K562 (cell line): Measurements from ENCODE around the gene NFYC.

ENCODE experiments used
- CHCHD3 ChIP-seq: fragments of 250-450 bp; sonication (Bioruptor Pico); IDR thresholded peaks from 2 replicates; pipeline ENCODE4 v2.1.2; 2022; ENCODE audit warnings: mild to moderate bottlenecking
- SRSF1 ChIP-seq: fragments of 200-400 bp; formaldehyde crosslinking; IDR thresholded peaks from 2 replicates; pipeline ENCODE4 v1.6.1; 2017; ENCODE audit warnings: mild to moderate bottlenecking, low read depth, low read length, moderate library complexity
- TF ChIP-seq, protein P1 (sequence below): sonication (generic); formaldehyde crosslinking; IDR thresholded peaks from 2 replicates; pipeline ENCODE4 v1.8.0; 2022; ENCODE audit warnings: mild to moderate bottlenecking, missing genetic modification reagents, borderline replicate concordance
- TF ChIP-seq, protein P2 (sequence below), 2 experiments: fragments of 450-650 bp in 1 of 2; IDR thresholded peaks; 2 replicates each; pipeline ENCODE4 v1.6.1; 2011 to 2017; ENCODE audit warnings: low read depth in 2 of 2, antibody characterized with exemption in 1 of 2, borderline replicate concordance in 1 of 2, low read length in 1 of 2, mild to moderate bottlenecking in 1 of 2, mixed read lengths in 1 of 2; ENCODE audit not compliant: control insufficient read depth in 1 of 2

GRCh38 chr1:40766560-40766959 is 75.1 kb downstream of the NFYC start:
- TF ChIP-seq, protein P1, sequence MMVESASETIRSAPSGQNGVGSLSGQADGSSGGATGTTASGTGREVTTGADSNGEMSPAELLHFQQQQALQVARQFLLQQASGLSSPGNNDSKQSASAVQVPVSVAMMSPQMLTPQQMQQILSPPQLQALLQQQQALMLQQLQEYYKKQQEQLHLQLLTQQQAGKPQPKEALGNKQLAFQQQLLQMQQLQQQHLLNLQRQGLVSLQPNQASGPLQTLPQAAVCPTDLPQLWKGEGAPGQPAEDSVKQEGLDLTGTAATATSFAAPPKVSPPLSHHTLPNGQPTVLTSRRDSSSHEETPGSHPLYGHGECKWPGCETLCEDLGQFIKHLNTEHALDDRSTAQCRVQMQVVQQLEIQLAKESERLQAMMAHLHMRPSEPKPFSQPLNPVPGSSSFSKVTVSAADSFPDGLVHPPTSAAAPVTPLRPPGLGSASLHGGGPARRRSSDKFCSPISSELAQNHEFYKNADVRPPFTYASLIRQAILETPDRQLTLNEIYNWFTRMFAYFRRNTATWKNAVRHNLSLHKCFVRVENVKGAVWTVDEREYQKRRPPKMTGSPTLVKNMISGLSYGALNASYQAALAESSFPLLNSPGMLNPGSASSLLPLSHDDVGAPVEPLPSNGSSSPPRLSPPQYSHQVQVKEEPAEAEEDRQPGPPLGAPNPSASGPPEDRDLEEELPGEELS (CRISPR knock-in tag) = no peak
- TF ChIP-seq SRSF1 = no peak
- no peak for TF ChIP-seq CHCHD3 (CRISPR knock-in tag)
- TF ChIP-seq, protein P2, sequence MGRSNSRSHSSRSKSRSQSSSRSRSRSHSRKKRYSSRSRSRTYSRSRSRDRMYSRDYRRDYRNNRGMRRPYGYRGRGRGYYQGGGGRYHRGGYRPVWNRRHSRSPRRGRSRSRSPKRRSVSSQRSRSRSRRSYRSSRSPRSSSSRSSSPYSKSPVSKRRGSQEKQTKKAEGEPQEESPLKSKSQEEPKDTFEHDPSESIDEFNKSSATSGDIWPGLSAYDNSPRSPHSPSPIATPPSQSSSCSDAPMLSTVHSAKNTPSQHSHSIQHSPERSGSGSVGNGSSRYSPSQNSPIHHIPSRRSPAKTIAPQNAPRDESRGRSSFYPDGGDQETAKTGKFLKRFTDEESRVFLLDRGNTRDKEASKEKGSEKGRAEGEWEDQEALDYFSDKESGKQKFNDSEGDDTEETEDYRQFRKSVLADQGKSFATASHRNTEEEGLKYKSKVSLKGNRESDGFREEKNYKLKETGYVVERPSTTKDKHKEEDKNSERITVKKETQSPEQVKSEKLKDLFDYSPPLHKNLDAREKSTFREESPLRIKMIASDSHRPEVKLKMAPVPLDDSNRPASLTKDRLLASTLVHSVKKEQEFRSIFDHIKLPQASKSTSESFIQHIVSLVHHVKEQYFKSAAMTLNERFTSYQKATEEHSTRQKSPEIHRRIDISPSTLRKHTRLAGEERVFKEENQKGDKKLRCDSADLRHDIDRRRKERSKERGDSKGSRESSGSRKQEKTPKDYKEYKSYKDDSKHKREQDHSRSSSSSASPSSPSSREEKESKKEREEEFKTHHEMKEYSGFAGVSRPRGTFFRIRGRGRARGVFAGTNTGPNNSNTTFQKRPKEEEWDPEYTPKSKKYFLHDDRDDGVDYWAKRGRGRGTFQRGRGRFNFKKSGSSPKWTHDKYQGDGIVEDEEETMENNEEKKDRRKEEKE (IDR thresholded peaks at IDR 0.05; ENCODE audit: borderline replicate concordance in 1 of 2, control insufficient read depth in 1 of 2, low read depth in 2 of 2, low read length in 1 of 2) = no peak
